Measurements from ENCODE around the gene DDT. TPM values are rescaled to one million over a fixed set of nuclear protein-coding genes. Genes with fewer than 3 reads are reported as not detected.
"Not testable (repeated sequence)": the region's sequence is repeated elsewhere in the genome, so short reads cannot be mapped to it uniquely, and the experiment has no call there.

DDT gene
- total RNA-seq, 4 donors from 2014 or later = 121 to 167 (median 131) TPM

DNA sequence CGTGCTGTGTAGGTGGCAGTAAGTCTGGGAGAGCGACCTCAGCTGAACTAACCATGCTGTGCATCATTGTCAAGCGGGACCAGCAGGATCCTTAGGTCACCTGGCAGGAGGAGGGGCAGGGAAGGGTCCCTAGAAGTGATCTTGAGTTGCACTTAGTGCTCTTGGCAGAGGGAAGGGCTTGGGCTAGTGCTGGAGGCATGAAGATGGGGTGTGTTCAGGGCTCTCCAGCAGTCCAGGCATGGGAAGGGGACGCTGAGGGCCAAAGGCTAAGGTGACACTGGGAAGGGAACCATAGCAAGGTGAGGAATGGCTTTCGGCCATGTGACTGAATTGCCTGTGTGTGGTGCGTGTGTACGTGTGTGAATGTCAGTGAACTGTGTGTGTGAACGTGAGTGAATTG lies 11.8 kb upstream of the DDT start:
- not testable (repeated sequence) for DNase-seq (ENCODE audit: low spot score in 2 of 2); H3K9me3 ChIP-seq; H3K4me1 ChIP-seq; H3K27ac ChIP-seq; H3K36me3 ChIP-seq; H3K4me3 ChIP-seq; H3K27me3 ChIP-seq
- WGBS, 2 donors = no CpG with 5 or more reads among the region's 8 CpGs

DNA sequence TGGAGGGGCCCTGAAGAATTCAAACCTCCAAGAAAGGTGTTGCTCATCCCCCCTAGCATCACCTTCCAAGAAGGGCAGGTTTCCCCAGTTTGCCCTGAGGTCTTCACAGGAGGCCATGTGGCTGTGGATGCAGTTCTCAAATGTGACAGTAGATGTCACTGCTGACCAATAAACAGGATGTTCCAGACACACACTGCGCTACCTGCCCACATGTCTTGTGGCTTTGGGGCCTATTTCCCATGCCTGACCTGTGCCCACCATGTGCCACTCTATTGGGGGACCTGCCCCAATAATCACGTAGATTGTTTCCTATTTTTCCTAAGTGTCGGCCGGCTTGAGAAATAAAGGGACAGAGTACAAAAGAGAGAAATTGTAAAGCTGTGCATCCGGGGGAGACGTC lies 10.2 kb upstream of the DDT start:
- DNase-seq (ENCODE audit: low spot score in 2 of 2) = no peak
- whole genome bisulfite sequencing, 2 donors = no CpG with 5 or more reads among the region's 6 CpGs
- Histone ChIP-seq H3K27ac (no peak overlapping the region), H3K4me1 (no peaks in the 10 kb centered on the region), H3K4me3 (no peak overlapping the region), H3K36me3 (no peaks in the 10 kb centered on the region), H3K9me3 (no peaks in the 10 kb centered on the region), H3K27me3 (no peaks in the 10 kb centered on the region)
- TF ChIP-seq, protein P1, sequence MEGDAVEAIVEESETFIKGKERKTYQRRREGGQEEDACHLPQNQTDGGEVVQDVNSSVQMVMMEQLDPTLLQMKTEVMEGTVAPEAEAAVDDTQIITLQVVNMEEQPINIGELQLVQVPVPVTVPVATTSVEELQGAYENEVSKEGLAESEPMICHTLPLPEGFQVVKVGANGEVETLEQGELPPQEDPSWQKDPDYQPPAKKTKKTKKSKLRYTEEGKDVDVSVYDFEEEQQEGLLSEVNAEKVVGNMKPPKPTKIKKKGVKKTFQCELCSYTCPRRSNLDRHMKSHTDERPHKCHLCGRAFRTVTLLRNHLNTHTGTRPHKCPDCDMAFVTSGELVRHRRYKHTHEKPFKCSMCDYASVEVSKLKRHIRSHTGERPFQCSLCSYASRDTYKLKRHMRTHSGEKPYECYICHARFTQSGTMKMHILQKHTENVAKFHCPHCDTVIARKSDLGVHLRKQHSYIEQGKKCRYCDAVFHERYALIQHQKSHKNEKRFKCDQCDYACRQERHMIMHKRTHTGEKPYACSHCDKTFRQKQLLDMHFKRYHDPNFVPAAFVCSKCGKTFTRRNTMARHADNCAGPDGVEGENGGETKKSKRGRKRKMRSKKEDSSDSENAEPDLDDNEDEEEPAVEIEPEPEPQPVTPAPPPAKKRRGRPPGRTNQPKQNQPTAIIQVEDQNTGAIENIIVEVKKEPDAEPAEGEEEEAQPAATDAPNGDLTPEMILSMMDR (IDR thresholded peaks at IDR 0.05) = peak in 2 of 5 experiments; percentile 55 to 62
- no peak for TF ChIP-seq POLR2A (IDR thresholded peaks at IDR 0.05)
- no peak for TF ChIP-seq EP300 (IDR thresholded peaks at IDR 0.05)

DNA sequence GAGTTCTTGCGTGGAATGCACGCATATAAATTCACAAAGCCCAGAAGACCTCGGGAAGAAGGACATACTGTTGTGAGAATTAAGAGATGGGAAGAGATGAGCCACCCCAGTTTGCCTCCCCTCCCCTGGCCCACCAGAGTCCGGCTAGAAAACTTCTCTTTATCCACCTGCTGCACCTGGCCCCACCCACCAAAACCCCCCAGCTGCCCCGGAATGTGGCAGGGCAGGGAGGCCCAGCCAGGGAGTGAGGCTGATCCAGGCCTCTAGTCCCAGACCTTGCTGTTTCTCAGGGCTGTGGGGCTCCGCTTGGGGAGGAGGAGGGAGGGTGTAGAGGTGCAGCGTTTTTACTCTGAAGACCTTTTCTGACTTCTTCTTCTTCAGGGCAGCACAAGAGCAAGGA lies 6.3 kb upstream of the DDT start:
- H3K4me3 ChIP-seq; DNase-seq (ENCODE audit: low spot score in 2 of 2): not testable (repeated sequence)
- no CpG with 5 or more reads among the region's 7 CpGs for WGBS, 2 donors

DNA sequence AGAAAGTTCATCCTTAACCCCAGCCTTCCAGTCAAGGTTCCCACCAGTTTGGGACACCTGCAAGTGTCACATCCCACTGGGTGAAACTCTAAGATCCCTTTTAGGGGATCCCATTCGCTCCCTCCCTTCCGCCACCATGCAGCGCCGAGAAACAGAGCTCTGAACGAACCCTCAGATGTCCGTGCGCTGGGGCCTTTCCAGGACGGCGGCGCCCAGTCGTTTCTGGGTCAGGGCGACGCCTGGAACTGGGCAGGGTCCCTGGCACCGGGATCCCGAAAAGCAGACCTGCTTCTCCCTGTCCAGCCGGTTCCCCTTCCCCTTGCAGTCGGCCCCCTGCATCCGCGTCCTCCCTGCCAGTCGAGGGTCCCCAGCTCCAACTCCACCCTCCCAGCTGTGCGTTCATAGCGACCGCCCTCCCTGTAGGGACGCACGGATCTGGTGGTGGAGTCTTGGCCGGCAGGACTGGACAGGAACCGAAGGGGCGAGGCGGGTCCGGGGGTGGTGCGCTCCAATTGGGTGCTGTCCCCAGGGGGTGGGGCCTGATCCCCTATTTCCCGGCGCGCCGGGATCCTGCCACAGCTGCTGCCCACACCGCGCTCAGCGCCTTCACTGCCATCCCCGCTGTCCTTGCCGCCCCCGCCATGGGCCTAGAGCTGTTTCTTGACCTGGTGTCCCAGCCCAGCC lies 5.5 kb upstream of the DDT start, which contains the start of gene GSTT2:
TSS of gene GSTT2 (plus strand) at position 578 of the 684 bp plus-strand sequence.
- not testable (repeated sequence) for H3K27ac ChIP-seq, H3K36me3 ChIP-seq

More for the DNA sequence above, 6.3 kb upstream of the DDT start:
- not testable (repeated sequence) for H3K4me1 ChIP-seq, H3K9me3 ChIP-seq, H3K27me3 ChIP-seq, H3K36me3 ChIP-seq, H3K27ac ChIP-seq

DNA sequence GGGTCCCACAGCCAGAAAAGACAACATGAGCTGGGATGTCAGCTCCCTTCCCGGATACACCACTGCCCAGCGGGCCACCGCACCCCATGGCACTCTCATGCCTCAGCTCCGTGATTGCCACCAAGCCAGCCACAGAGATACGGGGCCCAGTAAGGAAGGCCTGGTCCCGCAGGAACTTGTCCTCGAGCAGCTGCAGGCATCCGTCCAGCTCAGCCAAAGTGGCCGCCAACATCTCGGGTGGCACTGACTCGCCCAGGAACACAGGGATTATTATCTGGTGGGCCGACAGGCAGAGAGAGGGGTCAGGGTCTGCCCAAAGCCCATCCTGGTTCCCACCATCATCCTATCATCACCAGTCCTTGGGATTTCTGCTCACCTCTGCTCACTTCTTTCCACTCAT lies 3.1 kb upstream of the DDT start:
- WGBS, 2 donors = no CpG with 5 or more reads among the region's 12 CpGs
- not testable (repeated sequence) for H3K4me3 ChIP-seq; DNase-seq (ENCODE audit: low spot score in 2 of 2); H3K4me1 ChIP-seq; H3K9me3 ChIP-seq; H3K27me3 ChIP-seq; H3K27ac ChIP-seq; H3K36me3 ChIP-seq

More for the DNA sequence above, 5.5 kb upstream of the DDT start, which contains the start of gene GSTT2:
- not testable (repeated sequence) for H3K27me3 ChIP-seq; H3K9me3 ChIP-seq; H3K4me1 ChIP-seq; H3K4me3 ChIP-seq; DNase-seq (ENCODE audit: low spot score in 2 of 2)
- WGBS, 2 donors = no CpG with 5 or more reads among the region's 41 CpGs

DNA sequence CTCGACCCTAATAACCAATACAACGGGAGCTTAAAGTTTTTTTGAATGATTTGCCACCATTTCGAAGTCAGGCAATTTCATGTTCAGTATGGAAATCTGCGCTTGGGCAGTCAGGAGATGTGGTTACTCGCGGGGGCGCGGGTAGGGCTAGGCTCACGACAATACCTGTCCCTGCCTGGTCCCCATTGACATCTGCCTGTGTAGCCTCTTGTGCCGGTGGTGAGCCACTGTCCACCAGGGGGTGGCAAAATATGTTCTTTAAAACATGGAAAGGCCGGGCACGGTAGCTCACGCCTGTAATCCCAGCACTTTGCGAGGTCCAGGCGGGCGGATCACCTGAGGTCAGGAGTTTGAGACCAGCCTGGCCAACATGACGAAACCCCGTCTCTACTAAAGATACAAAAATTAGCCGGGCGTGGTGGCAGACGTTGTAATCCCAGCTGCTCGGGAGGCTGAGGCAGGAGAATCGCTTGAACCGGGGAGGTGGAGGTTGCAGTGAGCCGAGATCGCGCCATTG lies 653 bp upstream of the DDT start:
- peaks cover 0 to 21% (median 6%) of the 10 kb centered on the region in 3 donors for H3K36me3 ChIP-seq
- WGBS, 2 donors = 37% methylated on average over 9 of the region's 27 CpGs; no CpG with 5 or more reads in 1 of the 2 donors
- not testable (repeated sequence) for H3K27me3 ChIP-seq; H3K27ac ChIP-seq; H3K9me3 ChIP-seq; DNase-seq (ENCODE audit: low spot score in 2 of 2)
- peak overlapping the region in 1 of 4 donors; percentile 19 for H3K4me3 ChIP-seq
- H3K4me1 ChIP-seq = peaks cover 0 to 10% (median 0%) of the 10 kb centered on the region in 4 donors

DNA sequence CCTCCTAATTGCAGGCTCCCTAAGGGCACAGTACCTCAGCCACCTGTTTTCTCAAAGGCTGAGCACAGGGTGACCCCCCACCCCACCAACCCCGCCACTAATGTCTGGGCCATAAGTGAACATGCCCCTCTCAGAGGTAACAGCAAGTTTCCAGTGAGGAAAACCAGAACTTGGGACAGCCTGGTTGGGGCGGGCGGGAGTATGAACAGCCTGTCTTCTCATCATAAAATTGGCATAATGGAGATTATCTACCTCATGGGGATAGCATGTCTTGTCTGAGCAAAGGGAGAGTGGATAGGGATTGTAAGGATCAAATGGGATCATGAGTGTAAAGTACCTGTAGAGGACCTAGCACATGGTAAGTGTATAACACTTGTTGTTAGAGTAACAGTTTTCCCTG lies 2.3 kb downstream of the DDT start:
- H3K9me3 ChIP-seq; H3K4me3 ChIP-seq; DNase-seq (ENCODE audit: low spot score in 2 of 2); H3K27me3 ChIP-seq; H3K27ac ChIP-seq: not testable (repeated sequence)
- Histone ChIP-seq H3K36me3 (peaks cover 0 to 30% (median 8%) of the 10 kb centered on the region in 3 donors), H3K4me1 (peaks cover 0 to 10% (median 0%) of the 10 kb centered on the region in 4 donors)
- 89 to 96% methylated on average over 3 of the region's 3 CpGs for WGBS, 2 donors

DNA sequence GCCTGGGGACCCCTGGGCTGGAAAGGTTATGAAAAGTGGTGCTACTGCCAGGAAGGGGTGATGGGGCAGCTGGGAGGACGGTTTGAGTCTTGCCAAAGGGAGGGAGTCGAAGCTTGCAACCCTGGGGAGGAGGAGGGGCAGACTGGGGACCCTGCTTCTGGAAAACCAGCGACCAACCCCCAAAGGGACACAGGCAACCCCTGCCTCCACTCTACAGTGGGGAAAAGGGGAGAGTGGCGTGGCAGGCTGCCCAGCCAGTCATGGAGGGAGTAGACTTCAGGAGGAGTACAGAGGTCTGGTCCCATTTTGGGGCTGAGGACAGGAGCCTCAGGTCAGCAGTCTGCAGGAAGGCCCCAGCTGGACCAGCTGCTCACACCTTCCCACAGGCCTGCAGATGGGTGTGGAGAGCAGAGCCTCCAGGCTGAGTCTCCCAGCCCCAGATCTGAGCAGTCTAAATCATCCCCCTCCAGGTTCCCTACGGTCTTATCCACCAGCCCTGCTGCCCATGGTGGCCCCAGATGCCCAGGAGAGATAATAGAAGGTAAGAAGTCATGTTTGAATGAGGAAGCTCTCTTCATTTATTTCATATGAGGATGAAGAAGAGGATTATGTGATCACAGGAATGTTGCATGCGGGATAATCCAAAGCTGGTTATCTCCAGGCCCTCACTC lies 3.3 kb downstream of the DDT start:
- peaks cover 0 to 10% (median 0%) of the 10 kb centered on the region in 4 donors for H3K4me1 ChIP-seq
- DNase-seq (ENCODE audit: low spot score in 2 of 2) = no peak

More for the DNA sequence above, 3.3 kb downstream of the DDT start:
- H3K9me3 ChIP-seq = no peaks in the 10 kb centered on the region
- peaks cover 0 to 30% (median 8%) of the 10 kb centered on the region in 3 donors for H3K36me3 ChIP-seq
- TF ChIP-seq, protein P1 (IDR thresholded peaks at IDR 0.05) = no peak
- TF ChIP-seq EP300 (IDR thresholded peaks at IDR 0.05) (no peak), POLR2A (IDR thresholded peaks at IDR 0.05) (no peak)
- H3K27ac ChIP-seq = no peak overlapping the region
- no peaks in the 10 kb centered on the region for H3K27me3 ChIP-seq
- WGBS, 2 donors = 81% methylated on average over 6 of the region's 6 CpGs
- H3K4me3 ChIP-seq = no peak overlapping the region

All from tibial nerve (tissue), 4 donors.